Kidney (tissue), 14 donors: ENCODE data around the gene PMFBP1. TPM values are rescaled to one million over a fixed set of nuclear protein-coding genes. Genes with fewer than 3 reads are reported as not detected.

ENCODE experiments used
- DNase-seq, 5 donors: peaks; one replicate each; pipeline ENCODE4 v3.0.0-alpha.2; 2013 to 2020
- FAIRE-seq: peaks from 2 replicates; lab custom pipeline; 2012; peaks lifted over from hg19 to GRCh38; lab: Jason Lieb, UNC
- H3K27ac ChIP-seq, 2 donors: one replicate each; pipeline ENCODE4 v1.7.0; 2013; ENCODE audit warnings: low read depth in 2 of 2, low read length in 2 of 2, inconsistent platforms in 1 of 2
- H3K27me3 ChIP-seq: one replicate; pipeline ENCODE4 v1.7.1; 2013; ENCODE audit warnings: low read length, inconsistent platforms; ENCODE audit not compliant: control insufficient read depth, insufficient read depth
- H3K36me3 ChIP-seq, 3 donors: one replicate each; pipeline versions ENCODE4 v1.7.0 to v1.7.1; 2013; ENCODE audit warnings: low read length in 3 of 3, control low read depth in 1 of 3, inconsistent platforms in 1 of 3; ENCODE audit not compliant: insufficient read depth in 3 of 3, control insufficient read depth in 2 of 3
- H3K4me1 ChIP-seq, 3 donors: one replicate each; pipeline versions ENCODE4 v1.7.0 to v1.7.1; 2013; ENCODE audit warnings: low read length in 3 of 3, inconsistent platforms in 1 of 3, low read depth in 1 of 3; ENCODE audit not compliant: control insufficient read depth in 2 of 3, insufficient read depth in 2 of 3
- H3K4me3 ChIP-seq, 3 donors: one replicate each; pipeline versions ENCODE4 v1.7.0 to v1.8.1; 2013; ENCODE audit warnings: low read length in 3 of 3, control low read depth in 1 of 3, inconsistent platforms in 1 of 3
- H3K9ac ChIP-seq, 3 donors: one replicate each; pipeline versions ENCODE4 v1.7.0 to v1.7.1; 2013; ENCODE audit warnings: low read length in 3 of 3, control low read depth in 1 of 3, inconsistent platforms in 1 of 3
- H3K9me3 ChIP-seq, 3 donors: one replicate each; pipeline versions ENCODE4 v1.7.0 to v1.7.1; 2013; ENCODE audit warnings: low read length in 3 of 3, control low read depth in 1 of 3, inconsistent platforms in 1 of 3; ENCODE audit not compliant: control insufficient read depth in 2 of 3, insufficient read depth in 1 of 3
- intact Hi-C: fragments of 100-400 bp; cut with DNase I; formaldehyde crosslinking; loops from one replicate; pipeline ENCODE4 v1.11.1; 2022
- polyA plus RNA-seq: library from polyadenylated mRNA; stranded (reverse); fragments of 350-450 nt; fragmentation: Illumina TruSeq; extraction: RNeasy Lipid Tissue Mini Kit (QIAGEN cat#74804); gene quantifications from one replicate; pipeline ENCODE4 v1.2.3, GENCODE V29; 2014; ENCODE audit warnings: low read depth, low replicate concordance; ENCODE audit not compliant: insufficient read depth
- total RNA-seq: library from RNA; stranded (reverse); fragmentation: NEBNext Ultra II Directional; extraction: Animal tissue kit (Norgen Biotek cat#: 25700); gene quantifications from one replicate; pipeline ENCODE4 v1.2.1, GENCODE V29; 2021
- TF ChIP-seq, protein P1 (sequence below): IDR thresholded peaks from 3 replicates; pipeline ENCODE4 v1.5.1; 2012; ENCODE audit warnings: mild to moderate bottlenecking, moderate library complexity, borderline replicate concordance; ENCODE audit not compliant: insufficient read depth; ENCODE audit errors: extremely low read depth
- donor health status: control.
- donor health status: control.
- donor health status: control.
- donor health status: control.
- donor health status: control.
- donor health status: DM: yes; HTN: yes; CAD: no.
- donor health status: Normal renal cell carcinoma (clear cell type).

Gene PMFBP1
- total and polyA plus RNA-seq, 2 donors from 2014 or later: 0.13 to 0.69 TPM

DNA sequence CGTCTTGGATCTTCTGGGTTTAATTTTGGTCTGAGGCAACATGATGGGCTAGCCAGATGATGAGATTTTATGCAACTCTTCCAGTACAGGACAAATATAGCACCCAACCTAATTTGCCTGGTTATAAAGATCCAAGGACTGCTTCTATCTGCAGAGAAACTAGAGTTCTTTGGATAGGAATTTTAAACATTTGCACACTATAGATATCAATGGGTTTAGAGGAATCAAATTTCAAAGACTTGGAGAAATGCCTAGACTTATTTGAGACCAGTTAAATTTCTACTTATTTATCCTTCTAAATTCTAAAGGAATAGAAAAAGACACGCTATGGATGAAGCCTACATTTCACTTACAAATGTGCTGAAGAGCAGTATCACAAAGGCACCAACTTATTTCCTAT is 12.6 kb downstream of the PMFBP1 start:
- H3K4me3 ChIP-seq: no peak overlapping the region
- H3K27ac ChIP-seq: no peak overlapping the region
- no peaks in the 10 kb centered on the region for H3K9me3 ChIP-seq
- no peaks in the 10 kb centered on the region for H3K4me1 ChIP-seq
- H3K36me3 ChIP-seq: no peaks in the 10 kb centered on the region
- intact Hi-C loops: no loop called here
- TF ChIP-seq, protein P1, sequence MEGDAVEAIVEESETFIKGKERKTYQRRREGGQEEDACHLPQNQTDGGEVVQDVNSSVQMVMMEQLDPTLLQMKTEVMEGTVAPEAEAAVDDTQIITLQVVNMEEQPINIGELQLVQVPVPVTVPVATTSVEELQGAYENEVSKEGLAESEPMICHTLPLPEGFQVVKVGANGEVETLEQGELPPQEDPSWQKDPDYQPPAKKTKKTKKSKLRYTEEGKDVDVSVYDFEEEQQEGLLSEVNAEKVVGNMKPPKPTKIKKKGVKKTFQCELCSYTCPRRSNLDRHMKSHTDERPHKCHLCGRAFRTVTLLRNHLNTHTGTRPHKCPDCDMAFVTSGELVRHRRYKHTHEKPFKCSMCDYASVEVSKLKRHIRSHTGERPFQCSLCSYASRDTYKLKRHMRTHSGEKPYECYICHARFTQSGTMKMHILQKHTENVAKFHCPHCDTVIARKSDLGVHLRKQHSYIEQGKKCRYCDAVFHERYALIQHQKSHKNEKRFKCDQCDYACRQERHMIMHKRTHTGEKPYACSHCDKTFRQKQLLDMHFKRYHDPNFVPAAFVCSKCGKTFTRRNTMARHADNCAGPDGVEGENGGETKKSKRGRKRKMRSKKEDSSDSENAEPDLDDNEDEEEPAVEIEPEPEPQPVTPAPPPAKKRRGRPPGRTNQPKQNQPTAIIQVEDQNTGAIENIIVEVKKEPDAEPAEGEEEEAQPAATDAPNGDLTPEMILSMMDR: no peak
- no peaks in the 10 kb centered on the region for H3K27me3 ChIP-seq
- H3K9ac ChIP-seq: no peak overlapping the region
- DNase-seq (peak in 1 of 5 donors; percentile 32), FAIRE-seq (no peak)

DNA sequence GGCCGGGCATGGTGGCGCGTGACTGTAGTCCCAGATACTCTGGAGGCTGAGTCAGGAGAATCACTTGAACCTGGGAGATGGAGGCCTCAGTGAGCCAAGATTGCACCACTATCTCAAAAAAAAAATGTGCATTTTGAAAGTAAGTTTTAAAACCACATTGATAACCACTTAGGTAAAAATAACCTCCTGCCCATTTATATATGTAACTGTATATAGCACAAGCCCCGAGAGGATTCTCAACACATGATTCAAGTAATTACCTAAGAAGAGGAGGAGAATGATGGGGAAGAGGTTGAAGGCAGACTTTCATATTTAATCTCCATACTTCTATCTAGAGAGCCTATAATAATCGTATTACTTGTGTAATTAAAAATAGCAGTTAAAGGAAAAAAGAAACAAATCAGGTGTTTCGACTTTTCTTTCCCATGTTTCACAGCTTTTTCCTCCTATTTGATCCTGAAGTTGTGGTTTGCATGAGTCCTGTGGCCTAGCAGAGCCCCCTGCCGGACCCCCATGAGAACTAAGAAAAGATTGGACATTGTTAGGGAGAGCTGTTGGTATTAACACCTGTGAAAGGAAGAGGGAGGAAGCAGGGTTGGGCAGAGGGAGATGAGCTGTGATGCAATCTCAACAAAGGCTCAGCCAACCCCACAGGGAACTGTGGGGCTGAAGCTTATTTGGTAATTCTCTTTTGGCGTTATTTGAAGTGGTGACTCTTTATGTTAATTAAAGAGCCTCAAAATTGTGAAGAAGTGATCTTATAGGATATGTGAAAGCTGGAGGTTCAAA is 22.1 kb downstream of the PMFBP1 start:
- H3K27me3 ChIP-seq: no peaks in the 10 kb centered on the region
- no peak for DNase-seq
- TF ChIP-seq, protein P1: no peak
- no peaks in the 10 kb centered on the region for H3K4me1 ChIP-seq
- H3K9ac ChIP-seq: no peak overlapping the region
- H3K27ac ChIP-seq: no peak overlapping the region
- H3K4me3 ChIP-seq: no peak overlapping the region
- FAIRE-seq: no peak
- intact Hi-C loops: no loop called here
- H3K9me3 ChIP-seq: no peaks in the 10 kb centered on the region
- no peaks in the 10 kb centered on the region for H3K36me3 ChIP-seq

DNA sequence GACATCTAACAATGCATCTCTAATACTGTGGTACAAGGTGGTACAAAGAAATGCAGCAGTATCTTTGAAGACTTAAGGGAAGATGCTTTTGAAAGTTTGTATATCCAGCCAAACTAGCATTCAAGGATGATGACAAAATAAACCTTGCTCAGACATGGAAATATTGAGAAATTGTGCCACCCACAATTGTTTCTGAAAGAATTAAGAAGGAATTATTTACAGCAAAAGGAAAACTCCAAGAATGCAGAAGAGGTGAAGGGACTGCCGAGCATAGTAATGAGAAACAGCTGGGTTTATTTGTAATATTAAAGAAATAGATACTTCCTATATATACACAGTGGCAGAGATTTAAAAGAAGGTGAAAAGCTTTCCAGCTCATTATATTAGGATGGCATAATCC is 29.5 kb downstream of the PMFBP1 start:
- TF ChIP-seq, protein P1: no peak
- FAIRE-seq (no peak), DNase-seq (no peak)
- no peak overlapping the region for H3K9ac ChIP-seq
- intact Hi-C loops: no loop called here
- no peaks in the 10 kb centered on the region for H3K9me3 ChIP-seq
- H3K4me3 ChIP-seq: no peak overlapping the region
- H3K36me3 ChIP-seq: no peaks in the 10 kb centered on the region
- H3K27me3 ChIP-seq: no peaks in the 10 kb centered on the region
- H3K27ac ChIP-seq: no peak overlapping the region
- no peaks in the 10 kb centered on the region for H3K4me1 ChIP-seq
